Panc1 (cell line): Measurements from ENCODE around the gene RPLP1. TPM values are rescaled to one million over a fixed set of nuclear protein-coding genes. Genes with fewer than 3 reads are reported as not detected.

ENCODE experiments used
- ATAC-seq: fragments of 200-7000 bp; cut with Tn5 transposase; 2 replicates; pipeline ENCODE4 v1.9.1; 2020; ENCODE audit warnings: mild to moderate bottlenecking, moderate library complexity
- BruUV-seq: library from RNA; stranded (reverse); fragments of 400-500 nt; replicated peaks from 2 replicates; lab custom pipeline; 2021; lab: Mats Ljungman, UMichigan
- CTCF ChIA-PET: fragments of 300-600 bp; sonication (Branson Sonifier 250); formaldehyde crosslinking; loops from one replicate; lab custom pipeline; 2022; ENCODE audit warnings: antibody characterized with exemption; lab: Charles Lee
- POLR2A ChIA-PET: fragments of 300-600 bp; sonication (Branson Sonifier 250); formaldehyde crosslinking; loops from one replicate; lab custom pipeline; 2022; ENCODE audit warnings: antibody characterized with exemption; lab: Charles Lee
- DNase-seq: peaks from one replicate; pipeline ENCODE4 v3.0.0-alpha.2; 2010; ENCODE audit warnings: low read depth, low spot score
- H3K27ac ChIP-seq: 2 replicates; pipeline ENCODE4 v1.5.1; 2011; ENCODE audit warnings: mild to moderate bottlenecking, low read length, inconsistent platforms
- H3K27me3 ChIP-seq: fragments of 200-500 bp; sonication (Bioruptor generic); 2 replicates; pipeline ENCODE4 v1.6.0; 2014; ENCODE audit warnings: low read length, inconsistent platforms; ENCODE audit not compliant: control insufficient read depth, insufficient read depth
- H3K36me3 ChIP-seq: fragments of 200-500 bp; sonication (Bioruptor generic); 2 replicates; pipeline ENCODE4 v1.5.1; 2014; ENCODE audit warnings: inconsistent platforms, mild to moderate bottlenecking, low read length, moderate library complexity; ENCODE audit not compliant: control insufficient read depth, insufficient read depth
- H3K4me1 ChIP-seq: 2 replicates; pipeline ENCODE4 v1.5.1; 2011; ENCODE audit warnings: inconsistent platforms, mild to moderate bottlenecking, low read length, moderate library complexity; ENCODE audit not compliant: control insufficient read depth, insufficient read depth
- H3K4me3 ChIP-seq, 2 experiments: 2 replicates each; pipeline ENCODE4 v1.5.1; 2011 to 2012; ENCODE audit warnings: low read depth in 2 of 2, low read length in 2 of 2, mild to moderate bottlenecking in 2 of 2, inconsistent platforms in 1 of 2, moderate library complexity in 1 of 2
- H3K9me3 ChIP-seq: fragments of 200-500 bp; sonication (Bioruptor generic); 2 replicates; pipeline ENCODE4 v1.5.1; 2014; ENCODE audit warnings: low read depth, mild to moderate bottlenecking, inconsistent platforms, low read length, moderate library complexity; ENCODE audit not compliant: control insufficient read depth, insufficient read depth
- CTCF ChIP-seq: fragments of 450-650 bp; IDR thresholded peaks from 2 replicates; pipeline ENCODE4 v1.5.1; 2017; ENCODE audit warnings: mild to moderate bottlenecking
- POLR2AphosphoS5 ChIP-seq: IDR thresholded peaks from 2 replicates; pipeline ENCODE4 v1.6.1; 2012; ENCODE audit warnings: mild to moderate bottlenecking, low read depth, low read length, moderate library complexity
- REST ChIP-seq, 2 experiments: IDR thresholded peaks; 2 replicates each; pipeline ENCODE4 v1.6.1; 2011 to 2012; ENCODE audit warnings: low read depth in 2 of 2, control low read depth in 1 of 2, low read length in 1 of 2, mild to moderate bottlenecking in 1 of 2, moderate library complexity in 1 of 2; ENCODE audit not compliant: insufficient read depth in 1 of 2
- SIN3A ChIP-seq: IDR thresholded peaks from 2 replicates; pipeline ENCODE4 v1.6.1; 2012; ENCODE audit warnings: low read depth, mild to moderate bottlenecking, low read length, moderate library complexity, borderline replicate concordance; ENCODE audit not compliant: insufficient read depth
- TCF7L2 ChIP-seq: IDR thresholded peaks from 2 replicates; pipeline ENCODE4 v1.6.1; 2011; ENCODE audit warnings: mild to moderate bottlenecking, low read depth, low read length, inconsistent platforms
- in situ Hi-C: cut with HindIII; loops from 2 replicates; pipeline ENCODE4 v1.10.0; 2016; ENCODE audit warnings: low sequenced_read_pairs, low pct_unique_long_range_greater_than_20kb
- intact Hi-C: fragments of 100-400 bp; cut with micrococcal nuclease; formaldehyde crosslinking; loops from one replicate; pipeline ENCODE4 v1.10.0; 2022; ENCODE audit not compliant: unreplicated experiment
- total RNA-seq: library from RNA; stranded (reverse); gene quantifications from one replicate; pipeline ENCODE4 v1.2.1, GENCODE V29; 2021; ENCODE audit not compliant: unreplicated experiment

Gene RPLP1
- total RNA-seq, 1 experiment from 2014 or later, result 2,076 TPM

- ATAC-seq, result no peak
- POLR2A ChIA-PET, result interaction anchor here (0.6 kb wide), 1 partner anchor 285 kb away, joined by 7 read pairs; no protein-coding TSS in a partner anchor
- BruUV-seq, result no TSS peak
These were observed 6.4 kb downstream of the RPLP1 start for GRCh38 chr15:69459066-69459465.

GRCh38 chr15:69460481-69460880 lies 7.9 kb downstream of the RPLP1 start:
- ChIA-PET CTCF (no interaction called here), POLR2A (no interaction called here)
- H3K9me3 ChIP-seq, result no peaks in the 10 kb centered on the region
- TF ChIP-seq CTCF, result no peak
- TF ChIP-seq POLR2AphosphoS5, result no peak
- TF ChIP-seq SIN3A, result no peak
- TF ChIP-seq TCF7L2, result no peak
- TF ChIP-seq REST (IDR thresholded peaks at IDR 0.05; ENCODE audit: insufficient read depth in 1 of 2, low read depth in 2 of 2, low read length in 1 of 2), result no peak
- DNase-seq (no peak), ATAC-seq (no peak)
- in situ Hi-C loops, result no loop called here
- BruUV-seq, result TSS peak; percentile 70
- no peak overlapping the region for H3K27ac ChIP-seq
- no peak overlapping the region for H3K4me3 ChIP-seq
- peaks cover 19% of the 10 kb centered on the region for H3K4me1 ChIP-seq
- no peaks in the 10 kb centered on the region for H3K27me3 ChIP-seq
- intact Hi-C loops, result no loop called here
- H3K36me3 ChIP-seq, result peaks cover 13% of the 10 kb centered on the region

More at GRCh38 chr15:69459066-69459465, 6.4 kb downstream of the RPLP1 start:
- in situ Hi-C loops, result no loop called here
- no peak overlapping the region for H3K27ac ChIP-seq
- H3K36me3 ChIP-seq, result peaks cover 27% of the 10 kb centered on the region
- peaks cover 29% of the 10 kb centered on the region for H3K4me1 ChIP-seq
- DNase-seq, result no peak
- H3K27me3 ChIP-seq, result no peaks in the 10 kb centered on the region
- CTCF ChIA-PET, result no interaction called here
- no peak overlapping the region for H3K4me3 ChIP-seq
- TF ChIP-seq TCF7L2, result no peak
- TF ChIP-seq REST (IDR thresholded peaks at IDR 0.05; ENCODE audit: insufficient read depth in 1 of 2, low read depth in 2 of 2, low read length in 1 of 2), result no peak
- TF ChIP-seq POLR2AphosphoS5, result no peak
- TF ChIP-seq CTCF, result no peak
- TF ChIP-seq SIN3A, result no peak
- intact Hi-C loops, result no loop called here
- no peaks in the 10 kb centered on the region for H3K9me3 ChIP-seq
